GM10248 (cell line): ENCODE results near the gene SVIL.
"Not testable (repeated sequence)": the region's sequence is repeated elsewhere in the genome, so short reads cannot be mapped to it uniquely, and the experiment has no call there.

ENCODE experiments used
- CTCF ChIA-PET: fragments of 300-600 bp; sonication (Branson Sonifier 250); formaldehyde crosslinking; extraction: SDS; loops from one replicate; lab custom pipeline; 2021; ENCODE audit warnings: antibody characterized with exemption; lab: Yijun Ruan, JAX
- POLR2A ChIA-PET: fragments of 350-650 bp; sonication (Branson Sonifier 250); formaldehyde crosslinking; extraction: SDS; loops from one replicate; lab custom pipeline; 2020; ENCODE audit warnings: antibody characterized with exemption; lab: Yijun Ruan, JAX
- DNase-seq: peaks from one replicate; pipeline ENCODE4 v3.0.0; 2012; ENCODE audit errors: extremely low spot score
- CTCF ChIP-seq: IDR thresholded peaks from 2 replicates; pipeline ENCODE4 v1.5.1; 2012; ENCODE audit warnings: mild to moderate bottlenecking, low read depth; ENCODE audit errors: extremely low read depth, missing control alignments, control extremely low read depth

Gene SVIL

DNA sequence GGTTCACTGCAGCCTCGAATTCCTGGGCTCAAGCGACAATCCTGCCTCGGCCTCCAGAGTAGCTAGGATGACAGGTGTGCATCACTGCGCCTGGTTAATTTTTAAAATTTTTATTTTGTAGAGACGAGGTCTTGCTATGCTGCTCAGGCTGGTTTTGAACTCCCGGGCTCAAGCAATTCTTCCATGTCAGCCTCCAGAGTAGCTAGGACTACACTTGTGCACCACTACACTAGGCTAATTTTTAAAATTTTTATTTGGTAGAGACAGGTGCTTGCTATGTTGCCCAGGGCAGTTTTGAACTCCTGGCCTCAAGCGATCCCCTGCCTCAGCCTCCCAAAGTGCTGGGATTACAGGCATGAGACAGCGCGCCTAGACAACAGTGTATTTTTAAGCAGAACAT is 120.5 kb downstream of the SVIL start:
- CTCF ChIA-PET = interaction anchor here (1.2 to 3.2 kb wide), 6 partner anchors 11 to 137 kb away, joined by 3 to 15 read pairs (median 7); no protein-coding TSS in a partner anchor

GRCh38 chr10:29512425-29512974 is 122.3 kb downstream of the SVIL start:
- no peak for DNase-seq
- ChIA-PET POLR2A (no interaction called here), CTCF (interaction anchor here (0.8 to 3.2 kb wide), 7 partner anchors 10 to 136 kb away, joined by 3 to 16 read pairs (median 8); no protein-coding TSS in a partner anchor)
- TF ChIP-seq CTCF = no peak

More for the DNA sequence above, 120.5 kb downstream of the SVIL start:
- no peak for DNase-seq
- POLR2A ChIA-PET = no interaction called here
- TF ChIP-seq CTCF = no peak

DNA sequence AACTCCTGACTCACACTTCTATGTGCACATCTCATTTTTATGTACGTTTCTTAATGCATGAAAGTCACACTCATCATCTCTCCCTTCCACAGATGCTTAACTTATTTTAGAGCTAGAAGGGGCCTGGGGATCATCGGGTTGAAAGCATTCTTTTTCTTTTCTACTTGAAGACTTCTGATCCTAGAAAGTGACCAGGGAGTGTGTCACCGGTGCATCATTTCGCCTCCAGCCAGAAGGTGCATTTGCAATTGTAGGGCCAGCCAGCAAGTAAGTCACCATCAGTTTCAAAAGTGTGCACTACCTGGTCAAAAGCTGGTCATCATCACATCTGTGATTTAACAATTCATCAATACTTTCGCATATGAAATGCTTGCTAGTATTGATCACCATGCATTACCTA is 123.0 kb downstream of the SVIL start:
- CTCF ChIA-PET = interaction anchor here (1.0 to 3.2 kb wide), 4 partner anchors 9 to 135 kb away, joined by 4 to 16 read pairs (median 12); no protein-coding TSS in a partner anchor
- DNase-seq, POLR2A ChIA-PET: not testable (repeated sequence)

DNA sequence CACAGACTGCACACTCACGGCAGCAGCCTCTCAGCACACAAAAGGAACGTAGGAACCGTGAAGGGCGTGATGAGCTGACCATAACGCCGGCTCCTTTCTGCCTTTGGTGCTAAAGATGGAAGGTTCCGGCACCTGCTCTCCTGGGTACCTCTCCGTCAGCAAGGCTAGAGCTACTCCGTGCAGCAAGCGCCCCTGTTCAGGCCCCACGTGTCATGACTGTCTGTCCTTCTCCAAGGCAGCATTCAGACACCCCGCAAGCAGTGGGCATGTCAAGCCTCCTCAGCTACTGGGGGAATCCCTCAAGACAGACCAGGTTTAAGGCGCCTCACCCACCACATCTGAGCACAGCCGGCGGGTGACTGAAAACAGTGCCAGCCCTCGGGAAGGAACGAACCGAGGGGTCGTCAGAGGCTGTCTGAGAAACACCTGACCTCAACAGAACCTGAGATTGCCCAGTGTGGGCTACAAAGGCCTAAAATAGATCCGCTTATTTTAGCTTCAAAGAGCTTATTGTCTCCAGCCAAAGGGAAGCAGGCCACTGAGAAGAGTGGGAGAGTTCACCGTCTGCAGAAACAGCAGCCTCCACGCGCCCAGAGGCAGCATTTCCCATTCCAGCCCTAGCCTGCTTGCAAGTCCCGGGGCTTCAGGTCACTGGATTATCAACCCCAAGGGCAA is 124.2 kb downstream of the SVIL start:
- DNase-seq, POLR2A ChIA-PET: not testable (repeated sequence)
- CTCF ChIA-PET = interaction anchor here (2.8 kb wide), 1 partner anchor 14 kb away, joined by 11 read pairs; no protein-coding TSS in a partner anchor

DNA sequence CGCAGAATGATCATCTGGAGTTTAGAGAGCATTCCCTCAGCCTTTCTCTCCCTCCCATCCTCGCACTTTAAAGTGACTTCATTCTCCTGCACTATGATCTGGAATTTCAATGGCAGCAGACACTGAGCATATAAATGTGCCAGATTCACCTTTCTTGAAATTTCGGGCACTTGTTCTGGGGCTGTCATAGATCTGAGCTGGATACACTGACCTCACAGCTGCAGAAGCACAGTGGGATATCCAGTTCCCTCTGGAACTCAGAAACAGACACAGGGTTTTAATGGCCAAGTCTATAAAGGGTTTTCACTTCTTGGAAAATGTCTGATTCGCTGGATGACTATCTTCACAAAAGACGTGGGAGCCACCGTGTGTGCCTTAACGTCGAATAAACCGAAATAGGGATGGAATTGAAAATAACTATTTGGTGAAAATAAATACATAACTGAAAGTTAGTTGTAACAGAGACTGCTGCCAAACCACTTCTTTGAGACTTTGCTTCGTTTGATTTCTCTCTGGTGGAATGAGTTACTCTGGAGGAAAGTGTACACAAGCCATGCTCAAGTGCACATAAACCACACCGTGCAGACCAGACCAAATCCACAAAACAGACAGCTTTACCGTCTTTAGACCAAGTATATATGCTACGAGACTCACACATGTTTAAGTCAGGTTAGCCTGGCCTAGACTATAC is 126.1 kb downstream of the SVIL start:
- DNase-seq = no peak
- ChIA-PET POLR2A (no interaction called here), CTCF (interaction anchor here (2.8 kb wide), 1 partner anchor 12 kb away, joined by 11 read pairs; no protein-coding TSS in a partner anchor)
- no peak for TF ChIP-seq CTCF

DNA sequence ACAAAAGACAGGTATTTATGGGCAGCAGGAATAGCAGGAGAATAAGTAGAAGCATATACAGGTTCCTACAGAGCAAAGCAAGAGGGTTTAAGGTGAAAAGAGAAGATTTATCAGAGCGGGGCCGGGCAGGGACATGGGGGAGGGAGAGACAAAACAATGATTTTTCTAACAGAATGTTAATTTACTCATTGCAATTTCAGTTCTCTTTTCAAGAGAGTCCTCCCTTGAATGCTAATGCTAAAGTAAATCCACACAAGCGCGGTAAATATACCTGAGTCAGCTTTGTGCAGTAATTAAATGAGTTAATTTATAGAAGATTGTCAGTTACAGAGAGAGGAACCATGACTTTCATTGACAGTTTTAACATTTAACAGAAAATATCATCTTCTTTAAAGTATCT is 127.0 kb downstream of the SVIL start:
- POLR2A ChIA-PET = not testable (repeated sequence)
- CTCF ChIA-PET = interaction anchor here (1.2 kb wide), 1 partner anchor 11 kb away, joined by 3 read pairs; no protein-coding TSS in a partner anchor

GRCh38 chr10:29506324-29506921 is 128.3 kb downstream of the SVIL start:
- DNase-seq, POLR2A ChIA-PET: not testable (repeated sequence)
- CTCF ChIA-PET = interaction anchor here (1.2 kb wide), 1 partner anchor 10 kb away, joined by 3 read pairs; no protein-coding TSS in a partner anchor

More for the DNA sequence above, 127.0 kb downstream of the SVIL start:
- DNase-seq = not testable (repeated sequence)

GRCh38 chr10:29502351-29502750 is 132.4 kb downstream of the SVIL start:
- POLR2A ChIA-PET = no interaction called here
- TF ChIP-seq CTCF = no peak
- no peak for DNase-seq
- CTCF ChIA-PET = interaction anchor here (0.8 to 2.7 kb wide), 4 partner anchors 11 to 21 kb away, joined by 3 to 15 read pairs (median 4); no protein-coding TSS in a partner anchor
